Measurements from ENCODE around the gene LPGAT1. TPM values are rescaled to one million over a fixed set of nuclear protein-coding genes. Genes with fewer than 3 reads are reported as not detected.

The LPGAT1 gene
- polyA plus RNA-seq, 1 experiment, result 16.5 TPM

- POLR2A ChIA-PET, result no interaction called here
- Histone ChIP-seq H3K4me3 (ENCODE audit: low read depth, low read length) (no peak overlapping the region), H3K9me3 (ENCODE audit: control insufficient read depth, insufficient read depth, low read length) (peaks cover 2% of the 10 kb centered on the region; the same call in 1 of the 2 replicates), H3K27me3 (ENCODE audit: control insufficient read depth, insufficient read depth, low read length) (no peaks in the 10 kb centered on the region), H3K27ac (ENCODE audit: low read depth, low read length) (no peak overlapping the region)
- no peak for DNase-seq (ENCODE audit: low read depth, low spot score)
- CTCF ChIA-PET, result interaction anchor here (1.1 kb wide), 1 partner anchor 170 kb away, joined by 3 read pairs; no protein-coding TSS in a partner anchor
- TF ChIP-seq, protein P1, sequence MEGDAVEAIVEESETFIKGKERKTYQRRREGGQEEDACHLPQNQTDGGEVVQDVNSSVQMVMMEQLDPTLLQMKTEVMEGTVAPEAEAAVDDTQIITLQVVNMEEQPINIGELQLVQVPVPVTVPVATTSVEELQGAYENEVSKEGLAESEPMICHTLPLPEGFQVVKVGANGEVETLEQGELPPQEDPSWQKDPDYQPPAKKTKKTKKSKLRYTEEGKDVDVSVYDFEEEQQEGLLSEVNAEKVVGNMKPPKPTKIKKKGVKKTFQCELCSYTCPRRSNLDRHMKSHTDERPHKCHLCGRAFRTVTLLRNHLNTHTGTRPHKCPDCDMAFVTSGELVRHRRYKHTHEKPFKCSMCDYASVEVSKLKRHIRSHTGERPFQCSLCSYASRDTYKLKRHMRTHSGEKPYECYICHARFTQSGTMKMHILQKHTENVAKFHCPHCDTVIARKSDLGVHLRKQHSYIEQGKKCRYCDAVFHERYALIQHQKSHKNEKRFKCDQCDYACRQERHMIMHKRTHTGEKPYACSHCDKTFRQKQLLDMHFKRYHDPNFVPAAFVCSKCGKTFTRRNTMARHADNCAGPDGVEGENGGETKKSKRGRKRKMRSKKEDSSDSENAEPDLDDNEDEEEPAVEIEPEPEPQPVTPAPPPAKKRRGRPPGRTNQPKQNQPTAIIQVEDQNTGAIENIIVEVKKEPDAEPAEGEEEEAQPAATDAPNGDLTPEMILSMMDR (IDR thresholded peaks at IDR 0.05; ENCODE audit: low read depth, low read length), result no peak
Measured at GRCh38 chr1:211851174-211851573, 20.6 kb upstream of the LPGAT1 start.

DNA sequence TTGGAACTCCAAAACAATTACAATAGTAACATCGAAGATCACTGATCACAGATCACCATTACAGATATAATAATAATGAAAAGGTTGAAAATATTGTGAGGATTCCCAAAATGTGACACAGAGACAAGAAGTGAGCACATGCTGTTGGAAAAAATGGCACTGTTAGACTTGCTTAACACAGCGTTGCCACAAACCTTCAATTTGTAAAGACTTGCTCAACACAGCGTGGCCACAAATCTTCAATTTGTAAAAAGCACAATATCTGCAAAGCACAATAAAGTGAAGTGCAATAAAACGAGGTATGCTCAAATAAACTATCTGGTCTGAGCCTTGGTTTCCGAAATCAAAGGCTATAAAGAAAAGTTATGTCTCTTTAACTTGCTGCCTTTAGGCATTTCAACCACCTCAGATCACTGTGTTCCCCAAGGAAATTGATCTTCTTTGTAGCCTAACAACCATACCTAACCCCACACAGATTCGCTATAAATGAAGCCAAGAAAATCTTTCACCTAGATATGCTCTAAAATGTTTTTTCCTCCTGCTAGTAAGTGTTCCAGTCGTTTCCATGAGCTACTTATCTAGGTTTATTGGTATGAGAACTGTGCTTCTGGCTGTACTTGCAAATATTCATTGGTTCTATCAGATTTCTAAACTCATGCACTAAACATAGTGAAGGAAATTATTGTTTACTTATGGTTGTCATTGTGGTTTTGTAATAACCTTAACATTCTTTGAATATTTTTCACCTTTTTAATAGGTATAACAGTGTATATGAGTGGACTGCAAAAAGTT lies 13.1 kb upstream of the LPGAT1 start:
- Histone ChIP-seq H3K27me3 (ENCODE audit: control insufficient read depth, insufficient read depth, low read length) (peaks cover 5% of the 10 kb centered on the region), H3K4me3 (ENCODE audit: low read depth, low read length) (no peak overlapping the region), H3K9me3 (ENCODE audit: control insufficient read depth, insufficient read depth, low read length) (no peaks in the 10 kb centered on the region), H3K27ac (ENCODE audit: low read depth, low read length) (no peak overlapping the region)
- no peak for DNase-seq (ENCODE audit: low read depth, low spot score)
- ChIA-PET POLR2A (no interaction called here), CTCF (interaction anchor here (0.6 to 1.9 kb wide), 3 partner anchors 146 to 1152 kb away, joined by 3 to 9 read pairs (median 3); no protein-coding TSS in a partner anchor)
- TF ChIP-seq, protein P1 (IDR thresholded peaks at IDR 0.05; ENCODE audit: low read depth, low read length), result no peak

- no peak for DNase-seq (ENCODE audit: low read depth, low spot score)
- Histone ChIP-seq H3K9me3 (ENCODE audit: control insufficient read depth, insufficient read depth, low read length) (no peaks in the 10 kb centered on the region), H3K4me3 (ENCODE audit: low read depth, low read length) (no peak overlapping the region), H3K27me3 (ENCODE audit: control insufficient read depth, insufficient read depth, low read length) (peaks cover 5% of the 10 kb centered on the region), H3K27ac (ENCODE audit: low read depth, low read length) (no peak overlapping the region)
- TF ChIP-seq, protein P1 (IDR thresholded peaks at IDR 0.05; ENCODE audit: low read depth, low read length), result no peak
- ChIA-PET CTCF (no interaction called here), POLR2A (no interaction called here)
Measured at GRCh38 chr1:211843018-211843417, 12.5 kb upstream of the LPGAT1 start.

DNA sequence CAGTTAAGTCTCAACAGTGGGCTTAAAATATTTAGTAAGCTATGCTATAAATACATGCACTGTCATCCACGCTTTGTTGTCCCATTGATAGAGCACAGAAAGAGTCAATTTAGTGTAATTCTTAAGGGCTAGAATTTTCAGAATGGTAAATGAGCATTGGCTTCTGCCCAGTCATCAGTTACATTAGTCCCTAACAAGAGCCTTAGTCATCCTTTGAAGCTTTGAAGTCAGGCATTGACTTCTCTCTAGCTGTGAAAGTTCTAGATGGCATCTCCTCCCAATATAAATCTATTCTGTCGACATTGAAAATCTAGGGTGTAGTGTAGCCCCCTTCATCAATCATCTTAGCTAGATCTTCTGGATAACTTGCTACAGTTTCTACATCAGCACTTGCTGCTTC lies 12.0 kb upstream of the LPGAT1 start:
- CTCF ChIA-PET, result no interaction called here
- TF ChIP-seq, protein P1 (IDR thresholded peaks at IDR 0.05; ENCODE audit: low read depth, low read length), result no peak
- Histone ChIP-seq H3K9me3 (ENCODE audit: control insufficient read depth, insufficient read depth, low read length) (no peaks in the 10 kb centered on the region), H3K4me3 (ENCODE audit: low read depth, low read length) (no peak overlapping the region), H3K27ac (ENCODE audit: low read depth, low read length) (no peak overlapping the region), H3K27me3 (ENCODE audit: control insufficient read depth, insufficient read depth, low read length) (peaks cover 5% of the 10 kb centered on the region)
- POLR2A ChIA-PET, result no interaction called here
- DNase-seq (ENCODE audit: low read depth, low spot score), result no peak

GRCh38 chr1:211839106-211839505 lies 8.5 kb upstream of the LPGAT1 start:
- no peaks in the 10 kb centered on the region for H3K9me3 ChIP-seq (ENCODE audit: control insufficient read depth, insufficient read depth, low read length)
- H3K27ac ChIP-seq (ENCODE audit: low read depth, low read length), result no peak overlapping the region
- CTCF ChIA-PET, result interaction anchor here (1.2 kb wide), 1 partner anchor 141 kb away, joined by 3 read pairs; no protein-coding TSS in a partner anchor
- TF ChIP-seq, protein P1 (IDR thresholded peaks at IDR 0.05; ENCODE audit: low read depth, low read length), result no peak
- POLR2A ChIA-PET, result no interaction called here
- no peak overlapping the region for H3K4me3 ChIP-seq (ENCODE audit: low read depth, low read length)
- DNase-seq (ENCODE audit: low read depth, low spot score), result no peak
- H3K27me3 ChIP-seq (ENCODE audit: control insufficient read depth, insufficient read depth, low read length), result peaks cover 10% of the 10 kb centered on the region
